GM23248 (cell line): ENCODE results near the gene PYGM. TPM values are rescaled to one million over a fixed set of nuclear protein-coding genes. Genes with fewer than 3 reads are reported as not detected.

ENCODE experiments used
- DNase-seq: peaks from one replicate; pipeline ENCODE4 v3.0.0-alpha.2; 2015
- H2AFZ ChIP-seq: fragments of 200-600 bp; sonication (generic); 2 replicates; pipeline ENCODE4 v1.6.1; 2016; ENCODE audit warnings: antibody characterized with exemption
- H3F3A ChIP-seq: fragments of 200-600 bp; sonication (generic); 2 replicates; pipeline ENCODE4 v1.6.1; 2016; ENCODE audit warnings: mild to moderate bottlenecking, antibody characterized with exemption, mixed run types; ENCODE audit not compliant: insufficient read depth
- H3K27ac ChIP-seq: fragments of 200-600 bp; sonication (generic); 2 replicates; pipeline ENCODE4 v1.5.1; 2016; ENCODE audit warnings: mild to moderate bottlenecking
- H3K27me3 ChIP-seq: fragments of 200-600 bp; sonication (generic); replicated peaks from 2 replicates; pipeline ENCODE4 v1.6.1; 2016; ENCODE audit warnings: mild to moderate bottlenecking; ENCODE audit not compliant: insufficient read depth
- H3K36me3 ChIP-seq: fragments of 200-600 bp; sonication (generic); 2 replicates; pipeline ENCODE4 v1.6.1; 2016; ENCODE audit warnings: low read depth, mild to moderate bottlenecking
- H3K4me1 ChIP-seq: fragments of 200-600 bp; sonication (generic); 2 replicates; pipeline ENCODE4 v1.6.1; 2016; ENCODE audit warnings: mild to moderate bottlenecking; ENCODE audit not compliant: insufficient read depth
- H3K4me2 ChIP-seq: fragments of 200-600 bp; sonication (generic); one replicate; pipeline ENCODE4 v1.6.1; 2016; ENCODE audit warnings: mild to moderate bottlenecking; ENCODE audit not compliant: unreplicated experiment
- H3K4me3 ChIP-seq: fragments of 200-600 bp; sonication (generic); 2 replicates; pipeline ENCODE4 v1.5.1; 2016; ENCODE audit warnings: mild to moderate bottlenecking
- H3K79me2 ChIP-seq: fragments of 200-600 bp; sonication (generic); 2 replicates; pipeline ENCODE4 v1.6.1; 2016; ENCODE audit warnings: mild to moderate bottlenecking; ENCODE audit not compliant: insufficient read depth
- H3K9ac ChIP-seq: fragments of 200-600 bp; sonication (generic); 2 replicates; pipeline ENCODE4 v1.6.1; 2016; ENCODE audit warnings: mild to moderate bottlenecking
- H3K9me2 ChIP-seq: fragments of 200-600 bp; sonication (generic); 2 replicates; pipeline ENCODE4 v1.6.1; 2016; ENCODE audit warnings: mixed run types, mild to moderate bottlenecking, moderate library complexity; ENCODE audit not compliant: insufficient read depth
- H3K9me3 ChIP-seq: fragments of 200-600 bp; sonication (generic); one replicate; pipeline ENCODE4 v1.6.1; 2017; ENCODE audit warnings: low read depth
- H4K20me1 ChIP-seq: fragments of 200-600 bp; sonication (generic); 2 replicates; pipeline ENCODE4 v1.6.0; 2016; ENCODE audit not compliant: insufficient read depth
- EZH2 ChIP-seq: fragments of 200-600 bp; sonication (generic); IDR thresholded peaks from 2 replicates; pipeline ENCODE4 v1.6.1; 2018; ENCODE audit warnings: antibody characterized with exemption, mild to moderate bottlenecking; ENCODE audit not compliant: insufficient read depth, poor library complexity, severe bottlenecking
- EZH2phosphoT487 ChIP-seq: fragments of 200-600 bp; sonication (generic); IDR thresholded peaks from 2 replicates; pipeline ENCODE4 v1.6.1; 2018; ENCODE audit warnings: antibody characterized with exemption, moderate library complexity, mild to moderate bottlenecking, low read depth; ENCODE audit not compliant: insufficient read depth
- WGBS, 2 experiments: methylation state at CpG; one replicate each; pipeline ENCODE4 v1.1.6; 2015 to 2017; ENCODE audit warnings: low lambda C conversion rate in 2 of 2, low coverage in 1 of 2; ENCODE audit errors: missing lambda C conversion rate in 2 of 2; 5-methylcytosine and 5-hydroxymethylcytosine counted together
- in situ Hi-C: fragments of 300-500 bp; cut with MboI; formaldehyde crosslinking; loops from 2 replicates; pipeline ENCODE4 v1.15.0; 2020
- polyA plus RNA-seq: library from polyadenylated mRNA; unstranded; fragments of >200 nt; fragmentation: Nextera tagmentation; extraction: Ambion mirVana; gene quantifications from 2 replicates; pipeline ENCODE4 v1.2.1, GENCODE V29; 2016
- total RNA-seq: library from RNA; depleted of rRNA; stranded (reverse); fragments of >200 nt; shearing (Covaris generic); gene quantifications from 2 replicates; pipeline ENCODE4 v1.2.3, GENCODE V29; 2014

The PYGM gene
- total and polyA plus RNA-seq, 2 experiments from 2014 or later: not detected

DNA sequence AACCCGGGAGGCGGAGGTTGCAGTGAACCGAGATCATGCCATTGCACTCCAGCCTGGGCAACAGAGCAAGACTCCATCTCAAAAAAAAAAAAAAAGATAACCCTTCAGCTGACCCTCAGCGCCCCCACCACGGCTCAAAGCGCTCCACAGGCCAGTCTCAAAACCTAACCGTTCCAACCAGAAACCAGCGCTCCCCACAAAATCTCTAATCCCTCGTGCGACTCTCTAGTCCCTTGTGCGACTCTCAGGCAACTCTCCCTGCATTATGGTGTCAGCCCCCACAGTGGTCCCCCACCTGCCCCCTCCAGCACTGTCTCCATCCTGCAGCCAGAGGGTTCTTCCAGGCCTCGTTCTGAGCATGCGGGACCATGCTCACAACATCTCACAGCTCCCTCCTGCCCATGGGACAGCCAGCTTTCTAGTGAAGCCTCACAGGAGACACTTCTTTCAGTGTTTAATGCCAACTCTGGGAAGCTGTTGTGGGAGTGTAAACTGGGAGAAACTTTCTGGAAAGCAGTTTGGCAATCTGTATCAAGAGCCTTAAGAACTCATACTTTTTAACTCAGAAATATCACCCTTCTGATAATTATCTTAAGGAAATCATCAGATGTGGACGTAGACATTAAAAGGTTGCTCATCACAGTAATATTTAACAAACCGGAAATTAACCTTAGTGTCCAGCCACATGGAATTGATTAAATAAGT, 11.7 kb downstream of the PYGM start:
- in situ Hi-C loops: no loop called here
- H3K9ac ChIP-seq: no peak overlapping the region
- H3K9me3 ChIP-seq: no peaks in the 10 kb centered on the region
- H3K9me2 ChIP-seq: no peaks in the 10 kb centered on the region
- H3K4me2 ChIP-seq: peak overlapping the region; percentile 6
- H3K4me1 ChIP-seq: peaks cover 21% of the 10 kb centered on the region
- peaks cover 19% of the 10 kb centered on the region for H3F3A ChIP-seq
- no peaks in the 10 kb centered on the region for H4K20me1 ChIP-seq
- H2AFZ ChIP-seq: no peak overlapping the region
- H3K4me3 ChIP-seq: no peak overlapping the region
- H3K27ac ChIP-seq: peak overlapping the region; percentile 60
- WGBS, 2 experiments: 51 to 60% methylated on average over 12 to 15 of the region's 15 CpGs
- peaks cover 15% of the 10 kb centered on the region for H3K27me3 ChIP-seq
- TF ChIP-seq EZH2 (no peak), EZH2phosphoT487 (no peak)
- peak; percentile 80 for DNase-seq
- no peaks in the 10 kb centered on the region for H3K79me2 ChIP-seq
- H3K36me3 ChIP-seq: no peaks in the 10 kb centered on the region

DNA sequence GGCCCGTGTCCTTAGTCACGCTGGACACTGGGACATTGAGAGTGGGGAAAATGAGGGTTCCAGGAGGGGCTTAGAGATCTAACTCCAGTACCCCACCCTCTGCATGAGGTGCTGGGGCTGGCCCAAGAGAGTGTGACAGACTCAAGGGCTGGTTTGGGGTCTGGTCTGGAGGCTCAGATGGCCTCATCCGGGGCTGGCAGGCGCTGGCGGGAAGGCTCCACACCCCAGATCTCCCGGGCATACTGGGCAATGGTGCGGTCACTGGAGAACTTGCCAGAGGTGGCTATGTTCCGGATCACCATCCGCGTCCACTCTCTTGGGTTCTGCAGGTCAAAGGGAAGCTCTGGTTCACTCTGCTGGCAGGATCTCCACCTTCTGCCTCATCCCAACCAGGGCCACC, 13.3 kb downstream of the PYGM start:
- Histone ChIP-seq H3K4me1 (peaks cover 21% of the 10 kb centered on the region), H3K9me2 (no peaks in the 10 kb centered on the region), H4K20me1 (no peaks in the 10 kb centered on the region), H3K4me2 (no peak overlapping the region), H3K27me3 (peaks cover 24% of the 10 kb centered on the region), H3K4me3 (no peak overlapping the region), H3K9me3 (no peaks in the 10 kb centered on the region), H2AFZ (no peak overlapping the region), H3K36me3 (no peaks in the 10 kb centered on the region), H3K79me2 (no peaks in the 10 kb centered on the region), H3F3A (peaks cover 19% of the 10 kb centered on the region), H3K27ac (no peak overlapping the region), H3K9ac (no peak overlapping the region)
- no peak for TF ChIP-seq EZH2
- no peak for TF ChIP-seq EZH2phosphoT487
- no peak for DNase-seq
- WGBS, 2 experiments: 82 to 91% methylated on average over 7 to 10 of the region's 10 CpGs
- in situ Hi-C loops: no loop called here

DNA sequence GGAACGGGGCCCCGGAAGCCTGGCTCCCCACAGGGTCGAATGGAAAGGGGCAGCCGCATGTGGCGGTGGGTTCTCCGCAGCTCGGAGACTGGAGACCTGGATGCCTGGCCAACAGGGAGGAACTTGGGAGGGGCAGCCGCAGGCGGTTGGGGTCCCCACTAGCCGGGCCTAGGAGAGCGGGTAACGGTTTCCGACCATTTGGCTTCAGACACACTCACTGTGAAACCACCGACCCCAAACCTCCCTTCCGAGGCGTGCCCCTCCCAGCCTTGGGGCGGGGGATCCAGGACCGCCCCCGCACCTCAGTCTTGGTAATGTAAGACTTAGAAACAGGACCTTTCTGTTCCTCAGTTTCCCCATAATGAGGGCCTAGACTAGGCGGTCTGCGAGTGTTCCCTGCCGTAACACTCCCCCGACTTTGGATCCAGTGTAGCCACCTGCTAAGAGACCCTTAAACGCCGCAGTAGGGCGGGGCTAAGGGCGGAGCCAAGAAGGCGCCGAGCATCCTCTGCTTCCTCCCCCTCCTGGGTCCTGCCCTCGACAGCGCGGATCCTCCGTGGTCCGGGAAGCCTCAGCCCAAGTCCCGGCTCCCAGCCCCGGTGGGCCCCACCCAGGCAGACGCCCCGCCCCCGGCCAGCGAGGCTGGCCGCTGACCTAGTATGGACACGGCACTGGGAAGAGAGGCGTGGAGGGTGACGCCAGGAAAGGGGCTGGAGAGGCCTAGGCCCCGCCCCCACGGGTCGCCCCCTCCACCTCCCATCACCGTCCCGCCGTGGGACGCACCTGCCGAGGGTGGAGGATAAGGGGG, 14.0 kb downstream of the PYGM start:
- H3K4me1 ChIP-seq: peaks cover 21% of the 10 kb centered on the region
- in situ Hi-C loops: no loop called here
- peak; percentile 59 for DNase-seq
- H3K9ac ChIP-seq: no peak overlapping the region
- H3K4me2 ChIP-seq: peak overlapping the region; percentile 32
- no peaks in the 10 kb centered on the region for H3K36me3 ChIP-seq
- H3K27me3 ChIP-seq: peaks cover 32% of the 10 kb centered on the region
- no peaks in the 10 kb centered on the region for H4K20me1 ChIP-seq
- no peaks in the 10 kb centered on the region for H3K79me2 ChIP-seq
- no peaks in the 10 kb centered on the region for H3K9me3 ChIP-seq
- no peak overlapping the region for H3K27ac ChIP-seq
- WGBS, 2 experiments: 7% methylated on average over 39 to 52 of the region's 52 CpGs
- H3K4me3 ChIP-seq: no peak overlapping the region
- TF ChIP-seq EZH2phosphoT487 (no peak), EZH2 (peak; percentile 73)
- H2AFZ ChIP-seq: peak overlapping the region; percentile 10; the same call in 1 of the 2 replicates
- no peaks in the 10 kb centered on the region for H3K9me2 ChIP-seq
- H3F3A ChIP-seq: peaks cover 19% of the 10 kb centered on the region

DNA sequence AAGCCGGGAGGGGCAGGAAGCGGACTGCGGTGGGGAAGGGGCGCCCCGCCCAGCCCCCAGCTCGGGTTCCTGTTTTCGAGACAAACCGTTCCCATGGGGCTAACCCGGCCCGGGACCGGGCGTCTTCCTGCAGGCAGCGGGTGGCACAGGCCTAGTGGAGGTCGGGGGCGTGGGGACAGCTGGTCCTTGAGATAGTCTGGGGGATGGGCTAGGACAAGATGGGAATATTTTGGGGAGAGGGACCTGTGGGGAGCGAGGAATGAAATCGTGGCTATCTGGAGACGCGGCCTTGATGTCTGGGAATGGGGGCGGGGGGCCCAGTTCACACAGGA, 14.6 kb downstream of the PYGM start:
- Histone ChIP-seq H3F3A (peaks cover 19% of the 10 kb centered on the region), H3K79me2 (no peaks in the 10 kb centered on the region), H4K20me1 (no peaks in the 10 kb centered on the region), H3K27ac (no peak overlapping the region), H3K4me3 (no peak overlapping the region), H3K9me3 (no peaks in the 10 kb centered on the region), H2AFZ (peak overlapping the region; percentile 10; the same call in 1 of the 2 replicates), H3K36me3 (no peaks in the 10 kb centered on the region), H3K4me1 (peaks cover 21% of the 10 kb centered on the region), H3K4me2 (peak overlapping the region; percentile 32), H3K9ac (no peak overlapping the region), H3K9me2 (no peaks in the 10 kb centered on the region), H3K27me3 (peaks cover 32% of the 10 kb centered on the region)
- WGBS, 2 experiments: 2% methylated on average over 14 to 20 of the region's 20 CpGs
- peak; percentile 94 for TF ChIP-seq EZH2
- TF ChIP-seq EZH2phosphoT487: 0 out of 2 replicates have a peak, but pooled peaks have one; percentile 67
- in situ Hi-C loops: no loop called here
- DNase-seq: no peak
